ENCODE data around the gene COL8A2. TPM values are rescaled to one million over a fixed set of nuclear protein-coding genes. Genes with fewer than 3 reads are reported as not detected.
A peak's percentile ranks its signal among the peaks of the same experiment; 100 is the strongest.

COL8A2 gene
- total and polyA plus RNA-seq, 2 of the 4 experiments (the other 2 are of a cell fraction) = 0.54 to 1.1 TPM

- Histone ChIP-seq H3K27ac (ENCODE audit: insufficient read depth, low read length) (peak overlapping the region; percentile 7), H3K4me2 (ENCODE audit: low read depth, low read length) (no peak overlapping the region)
- in situ Hi-C loops (cut with MboI; ENCODE audit: low sequenced_read_pairs) = loop anchor here (25.0 kb wide), 1 partner anchor 297 kb away; no protein-coding TSS in a partner anchor
Observed at GRCh38 chr1:36115200-36115669, 9.8 kb downstream of the COL8A2 start.

More at GRCh38 chr1:36115200-36115669, 9.8 kb downstream of the COL8A2 start:
- Histone ChIP-seq H3K4ac (ENCODE audit: low read depth, low read length) (peak overlapping the region; percentile 26; the same call in 1 of the 2 replicates), H4K20me1 (ENCODE audit: insufficient read depth, low read length) (no peaks in the 10 kb centered on the region; the same call in 1 of the 2 replicates), H3K56ac (ENCODE audit: extremely low read depth, insufficient read depth, low read length) (no peak overlapping the region), H3K4me1 (ENCODE audit: control insufficient read depth, insufficient read depth, low read length) (peaks cover 13% of the 10 kb centered on the region), H4K5ac (ENCODE audit: low read depth, low read length) (0 out of 2 replicates have a peak overlapping the region, but pooled peaks have one; percentile 1), H3K79me1 (ENCODE audit: low read depth in 1 of 2, low read length in 2 of 2) (no peaks in the 10 kb centered on the region), H4K8ac (ENCODE audit: low read depth in 2 of 2, low read length in 2 of 2) (peak overlapping the region; percentile 52 to 63; a peak in 3 of 4 replicates), H2BK120ac (ENCODE audit: low read depth, low read length) (peak overlapping the region; percentile 20), H3K9me1 (ENCODE audit: insufficient read depth, low read length) (peaks cover 7% of the 10 kb centered on the region; the same call in 1 of the 2 replicates), H3K27me3 (ENCODE audit: control insufficient read depth, insufficient read depth, low read length) (no peaks in the 10 kb centered on the region), H3K23ac (ENCODE audit: low read depth, low read length) (no peak overlapping the region), H3K14ac (replicated peaks; ENCODE audit: low read depth, low read length) (0 out of 2 replicates have a peak overlapping the region, but pooled peaks have one; percentile 2), H2BK5ac (ENCODE audit: low read depth, low read length, poor library complexity, severe bottlenecking) (no peak overlapping the region), H2AFZ (replicated peaks; ENCODE audit: low read length, poor library complexity) (peak overlapping the region; percentile 86), H3K18ac (ENCODE audit: low read depth, low read length) (no peak overlapping the region), H3K36me3 (ENCODE audit: control insufficient read depth, insufficient read depth, low read length) (no peaks in the 10 kb centered on the region), H2AK5ac (ENCODE audit: low read depth, low read length) (no peak overlapping the region), H3K9ac (ENCODE audit: low read depth, low read length) (no peak overlapping the region), H4K91ac (ENCODE audit: insufficient read depth, low read depth, low read length) (no peak overlapping the region; the same call in 1 of the 2 replicates), H3K9me3 (ENCODE audit: control insufficient read depth, insufficient read depth, low read length) (no peaks in the 10 kb centered on the region), H2BK15ac (ENCODE audit: low read depth, low read length) (no peak overlapping the region), H2AK9ac (replicated peaks; ENCODE audit: low read depth, low read length, poor library complexity) (peak overlapping the region; percentile 26), H2BK20ac (ENCODE audit: low read depth, low read length) (no peak overlapping the region), H3K4me3 (ENCODE audit: insufficient read depth, low read depth, low read length) (no peak overlapping the region)
- dilution Hi-C loops (cut with HindIII; ENCODE audit: low sequenced_read_pairs, unreplicated experiment) = no loop called here
- CTCF ChIA-PET = interaction anchor here (1.6 kb wide), 1 partner anchor 19 kb away, joined by 7 read pairs; no protein-coding TSS in a partner anchor
- ATAC-seq (ENCODE audit: low read depth) = peak; percentile 64
- intact Hi-C loops (cut with micrococcal nuclease) = no loop called here
- POLR2A ChIA-PET (ENCODE audit: unreplicated experiment) = no interaction called here
- TF ChIP-seq MXI1 (IDR thresholded peaks at IDR 0.05; ENCODE audit: borderline replicate concordance, low read depth, low read length) (no peak), MAZ (IDR thresholded peaks at IDR 0.05; ENCODE audit: borderline replicate concordance, low read depth, low read length) (peak; percentile 23; the same call in 1 of the 2 replicates)
- BruUV-seq (replicated peaks) = no TSS peak
- DNase-seq = peak; percentile 37
- WGBS, 2 experiments (ENCODE audit: extremely low coverage in 2 of 2, insufficient read length in 1 of 2) = 32% methylated on average over 8 of the region's 18 CpGs; no CpG with 5 or more reads in 1 of the 2 experiments
